Measurements from ENCODE around the gene HCK. TPM values are rescaled to one million over a fixed set of nuclear protein-coding genes. Genes with fewer than 3 reads are reported as not detected.

HCK gene
- total RNA-seq, 1 experiment from 2014 or later: not detected

DNA sequence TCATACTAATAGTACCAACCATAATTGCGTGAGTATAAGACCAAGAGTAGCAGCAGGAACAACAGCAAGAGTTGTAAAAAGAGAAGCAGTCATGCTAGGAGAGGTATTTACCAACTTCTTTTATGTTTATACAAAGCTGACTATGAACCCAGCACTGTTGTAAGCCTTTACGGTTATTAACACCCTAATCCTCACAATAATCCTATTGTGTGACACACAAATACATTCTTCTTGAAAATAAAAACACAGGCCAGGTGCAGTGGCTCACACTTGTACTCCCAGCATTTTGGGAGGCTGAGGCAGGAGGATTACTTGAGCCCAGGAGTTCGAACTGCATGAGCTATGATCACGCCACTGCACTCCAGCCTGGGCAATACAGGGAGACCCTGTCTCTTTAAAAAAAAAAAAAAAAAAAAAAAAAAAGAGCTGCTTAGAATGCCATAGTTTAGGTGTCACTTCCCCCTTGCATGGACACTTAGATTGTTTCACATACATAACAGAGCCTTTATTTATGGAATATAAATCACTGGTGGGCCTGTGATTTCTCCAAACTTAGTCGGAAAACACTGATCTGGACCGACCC lies 20.2 kb downstream of the HCK start:
- no peak for ATAC-seq
- Histone ChIP-seq H2AFZ (ENCODE audit: low read length) (no peak overlapping the region), H3K9ac (ENCODE audit: low read length) (no peak overlapping the region), H3K79me2 (ENCODE audit: low read length) (no peaks in the 10 kb centered on the region), H3K4me2 (ENCODE audit: low read length) (no peak overlapping the region), H3K9me3 (ENCODE audit: low read length) (no peaks in the 10 kb centered on the region), H3K36me3 (ENCODE audit: low read depth, low read length) (no peaks in the 10 kb centered on the region), H3K27me3 (ENCODE audit: low read length) (peaks cover 55% of the 10 kb centered on the region), H3K27ac (ENCODE audit: low read length) (no peak overlapping the region), H3K4me3 (ENCODE audit: low read length) (no peak overlapping the region), H3K4me1 (ENCODE audit: insufficient read depth, low read length) (no peaks in the 10 kb centered on the region), H3K9me2 (replicated peaks; ENCODE audit: low read length) (no peaks in the 10 kb centered on the region), H4K20me1 (ENCODE audit: low read length) (no peaks in the 10 kb centered on the region), H3F3A (ENCODE audit: low read length, unreplicated experiment) (no peaks in the 10 kb centered on the region)
- BruUV-seq (replicated peaks): no TSS peak
- TF ChIP-seq EZH2 (IDR thresholded peaks at IDR 0.05; ENCODE audit: low read length, unreplicated experiment) (no peak), EZH2phosphoT487 (IDR thresholded peaks at IDR 0.05; ENCODE audit: borderline replicate concordance, low read length) (no peak)
- DNase-seq: no peak
- ChIA-PET POLR2A (ENCODE audit: unreplicated experiment) (no interaction called here), CTCF (interaction anchor here (0.6 kb wide), 2 partner anchors 23 to 225 kb away, joined by 6 to 10 read pairs; no protein-coding TSS in a partner anchor)
- intact Hi-C loops (cut with micrococcal nuclease): no loop called here

DNA sequence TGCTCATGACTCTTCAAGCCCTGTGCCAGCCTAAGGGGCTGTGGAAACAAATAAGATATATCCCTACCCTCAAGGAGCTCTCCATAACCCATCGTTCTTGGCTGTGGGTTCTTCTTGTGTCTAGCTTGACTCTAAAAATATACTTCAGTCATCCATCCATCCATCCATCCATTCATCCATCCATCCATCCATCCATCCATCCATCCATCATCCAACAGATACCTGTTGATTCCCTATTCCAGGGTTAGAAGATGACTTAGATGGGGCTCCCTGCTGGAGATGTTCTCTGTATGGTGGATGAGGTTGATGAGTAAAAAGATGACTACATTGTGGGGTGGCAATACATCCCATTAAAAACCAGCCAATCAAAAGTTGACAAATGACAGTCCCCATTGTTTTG lies 23.5 kb downstream of the HCK start:
- CTCF ChIA-PET: no interaction called here
- Histone ChIP-seq H3K9me3 (ENCODE audit: low read length) (no peaks in the 10 kb centered on the region), H3K27ac (ENCODE audit: low read length) (no peak overlapping the region), H3K27me3 (ENCODE audit: low read length) (peaks cover 49% of the 10 kb centered on the region), H3K9ac (ENCODE audit: low read length) (no peak overlapping the region), H3K4me1 (ENCODE audit: insufficient read depth, low read length) (no peaks in the 10 kb centered on the region), H3F3A (ENCODE audit: low read length, unreplicated experiment) (no peaks in the 10 kb centered on the region), H3K4me3 (ENCODE audit: low read length) (no peak overlapping the region), H3K36me3 (ENCODE audit: low read depth, low read length) (no peaks in the 10 kb centered on the region), H3K79me2 (ENCODE audit: low read length) (no peaks in the 10 kb centered on the region), H4K20me1 (ENCODE audit: low read length) (no peaks in the 10 kb centered on the region), H3K4me2 (ENCODE audit: low read length) (no peak overlapping the region), H2AFZ (ENCODE audit: low read length) (no peak overlapping the region), H3K9me2 (replicated peaks; ENCODE audit: low read length) (no peaks in the 10 kb centered on the region)
- TF ChIP-seq, protein P1, sequence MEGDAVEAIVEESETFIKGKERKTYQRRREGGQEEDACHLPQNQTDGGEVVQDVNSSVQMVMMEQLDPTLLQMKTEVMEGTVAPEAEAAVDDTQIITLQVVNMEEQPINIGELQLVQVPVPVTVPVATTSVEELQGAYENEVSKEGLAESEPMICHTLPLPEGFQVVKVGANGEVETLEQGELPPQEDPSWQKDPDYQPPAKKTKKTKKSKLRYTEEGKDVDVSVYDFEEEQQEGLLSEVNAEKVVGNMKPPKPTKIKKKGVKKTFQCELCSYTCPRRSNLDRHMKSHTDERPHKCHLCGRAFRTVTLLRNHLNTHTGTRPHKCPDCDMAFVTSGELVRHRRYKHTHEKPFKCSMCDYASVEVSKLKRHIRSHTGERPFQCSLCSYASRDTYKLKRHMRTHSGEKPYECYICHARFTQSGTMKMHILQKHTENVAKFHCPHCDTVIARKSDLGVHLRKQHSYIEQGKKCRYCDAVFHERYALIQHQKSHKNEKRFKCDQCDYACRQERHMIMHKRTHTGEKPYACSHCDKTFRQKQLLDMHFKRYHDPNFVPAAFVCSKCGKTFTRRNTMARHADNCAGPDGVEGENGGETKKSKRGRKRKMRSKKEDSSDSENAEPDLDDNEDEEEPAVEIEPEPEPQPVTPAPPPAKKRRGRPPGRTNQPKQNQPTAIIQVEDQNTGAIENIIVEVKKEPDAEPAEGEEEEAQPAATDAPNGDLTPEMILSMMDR (conservative IDR thresholded peaks at IDR 0.05; ENCODE audit: low read depth, low read length): no peak
- TF ChIP-seq EZH2 (IDR thresholded peaks at IDR 0.05; ENCODE audit: low read length, unreplicated experiment): no peak
- BruUV-seq (replicated peaks): no TSS peak
- DNase-seq: no peak
- ATAC-seq: no peak
- POLR2A ChIA-PET (ENCODE audit: unreplicated experiment): no interaction called here
- intact Hi-C loops (cut with micrococcal nuclease): no loop called here

DNA sequence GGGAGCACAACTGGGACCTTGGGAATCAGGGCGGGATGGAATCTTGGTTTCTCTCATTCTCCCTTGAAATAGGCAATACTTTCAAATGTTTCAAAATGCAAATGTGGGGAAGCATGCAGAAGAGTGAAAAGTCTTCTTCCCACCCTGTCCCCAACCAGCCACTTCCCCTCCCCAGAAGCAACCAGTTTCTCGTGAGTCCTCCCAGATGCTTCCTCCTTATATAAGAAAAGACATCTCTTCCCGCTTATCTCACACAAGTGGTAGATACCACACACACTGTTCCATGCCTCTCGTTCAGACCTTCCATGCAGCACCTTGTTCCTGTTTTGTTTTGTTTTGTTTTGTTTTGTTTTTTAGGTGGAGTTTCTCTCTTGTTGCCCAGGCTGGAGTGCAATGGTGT lies 25.1 kb downstream of the HCK start:
- no peaks in the 10 kb centered on the region for H4K20me1 ChIP-seq (ENCODE audit: low read length)
- no peaks in the 10 kb centered on the region for H3K9me2 ChIP-seq (replicated peaks; ENCODE audit: low read length)
- 0 out of 2 replicates have a peak, but pooled peaks cover 3% of the 10 kb centered on the region for H3K4me1 ChIP-seq (ENCODE audit: insufficient read depth, low read length)
- intact Hi-C loops (cut with micrococcal nuclease): no loop called here
- no peak overlapping the region for H3K4me2 ChIP-seq (ENCODE audit: low read length)
- no peak overlapping the region for H3K9ac ChIP-seq (ENCODE audit: low read length)
- DNase-seq: no peak
- no TSS peak for BruUV-seq (replicated peaks)
- peaks cover 46% of the 10 kb centered on the region for H3K27me3 ChIP-seq (ENCODE audit: low read length)
- H3K9me3 ChIP-seq (ENCODE audit: low read length): no peaks in the 10 kb centered on the region
- no peak overlapping the region for H3K4me3 ChIP-seq (ENCODE audit: low read length)
- TF ChIP-seq, protein P1 (conservative IDR thresholded peaks at IDR 0.05; ENCODE audit: low read depth, low read length): no peak
- TF ChIP-seq EZH2 (IDR thresholded peaks at IDR 0.05; ENCODE audit: low read length, unreplicated experiment) (no peak), EZH2phosphoT487 (IDR thresholded peaks at IDR 0.05; ENCODE audit: borderline replicate concordance, low read length) (no peak)
- H2AFZ ChIP-seq (ENCODE audit: low read length): no peak overlapping the region
- ChIA-PET CTCF (no interaction called here), POLR2A (ENCODE audit: unreplicated experiment) (no interaction called here)
- H3K79me2 ChIP-seq (ENCODE audit: low read length): no peaks in the 10 kb centered on the region
- H3F3A ChIP-seq (ENCODE audit: low read length, unreplicated experiment): no peaks in the 10 kb centered on the region
- ATAC-seq: no peak
- H3K36me3 ChIP-seq (ENCODE audit: low read depth, low read length): no peaks in the 10 kb centered on the region
- no peak overlapping the region for H3K27ac ChIP-seq (ENCODE audit: low read length)

Data from PC-3 (cell line).